ENCODE results near the gene ANKRD65.
"Not testable (repeated sequence)": the region's sequence is repeated elsewhere in the genome, so short reads cannot be mapped to it uniquely, and the experiment has no call there.

ANKRD65 gene

GRCh38 chr1:1415751-1416150 is 5.3 kb downstream of the ANKRD65 start:
- DNase-seq = no peak

GRCh38 chr1:1412311-1412902 is 8.7 kb downstream of the ANKRD65 start:
- not testable (repeated sequence) for DNase-seq

- DNase-seq = no peak
Observed at GRCh38 chr1:1411626-1412025, 9.4 kb downstream of the ANKRD65 start.

GRCh38 chr1:1410238-1410637 is 10.8 kb downstream of the ANKRD65 start:
- not testable (repeated sequence) for DNase-seq

- no peak for DNase-seq
Observed at GRCh38 chr1:1407636-1408318, 13.3 kb downstream of the ANKRD65 start.

GRCh38 chr1:1406821-1407635 is 14.0 kb downstream of the ANKRD65 start, which contains the start of gene MRPL20:
Gene MRPL20, minus strand, starts transcription at chr1:1407293. Its CDS starts 76 bp downstream, at chr1:1407217.
- peak; percentile 74 for DNase-seq

- no peak for DNase-seq
Observed at GRCh38 chr1:1406101-1406820, 14.8 kb downstream of the ANKRD65 start.

- DNase-seq = no peak
Observed at GRCh38 chr1:1403653-1404052, 17.4 kb downstream of the ANKRD65 start.

- DNase-seq = not testable (repeated sequence)
Observed at GRCh38 chr1:1402901-1403392, 18.1 kb downstream of the ANKRD65 start.

- DNase-seq = no peak
Observed at GRCh38 chr1:1402072-1402900, 18.8 kb downstream of the ANKRD65 start.

- DNase-seq = no peak
Observed at GRCh38 chr1:1401457-1402010, 19.5 kb downstream of the ANKRD65 start.

- DNase-seq = no peak
Observed at GRCh38 chr1:1400576-1401456, 20.3 kb downstream of the ANKRD65 start.

- DNase-seq = no peak
Observed at GRCh38 chr1:1399872-1400575, 21.1 kb downstream of the ANKRD65 start.

GRCh38 chr1:1399187-1399871 is 21.7 kb downstream of the ANKRD65 start, which contains the start of gene CCNL2:
Gene CCNL2, minus strand, starts transcription at chr1:1399335. Its CDS starts 29 bp downstream, at chr1:1399306.
- DNase-seq = peak; percentile 90

GRCh38 chr1:1398677-1399186 is 22.3 kb downstream of the ANKRD65 start:
- no peak for DNase-seq

GRCh38 chr1:1397839-1398523 is 23.1 kb downstream of the ANKRD65 start:
- DNase-seq = no peak

- no peak for DNase-seq
Observed at GRCh38 chr1:1395166-1395565, 25.9 kb downstream of the ANKRD65 start.

GRCh38 chr1:1394116-1394515 is 27.0 kb downstream of the ANKRD65 start:
- DNase-seq = no peak
